Right renal pelvis (tissue), 4 donors: ENCODE results near the gene MRPL34. TPM values are rescaled to one million over a fixed set of nuclear protein-coding genes. Genes with fewer than 3 reads are reported as not detected.
"Not testable (repeated sequence)": the region's sequence is repeated elsewhere in the genome, so short reads cannot be mapped to it uniquely, and the experiment has no call there.

Experiments
- DNase-seq, 4 donors: peaks; one replicate each; pipeline ENCODE4 v3.0.0-alpha.2; 2013; ENCODE audit warnings: low read depth in 4 of 4, low spot score in 3 of 4, missing footprints in 1 of 4
- polyA plus RNA-seq, 4 donors: library from polyadenylated mRNA; unstranded; fragments of 120-200 nt; gene quantifications; one replicate each; pipeline ENCODE4 v1.2.1, GENCODE V29; 2013; ENCODE audit not compliant: insufficient read length in 4 of 4

Gene MRPL34
- polyA plus RNA-seq, result 10 to 100 TPM; 47.7 to 63.3 (median 51.3) TPM

- peak; percentile 93 to 96 (median 95) for DNase-seq
These were observed at the start of gene MRPL34 for GRCh38 chr19:17305517-17306284. Gene MRPL34 (plus strand): TSS chr19:17305872. CDS start chr19:17305893, 21 bp downstream.

- no peak for DNase-seq
These were observed 49.5 kb upstream of the MRPL34 start for GRCh38 chr19:17256130-17256529.

GRCh38 chr19:17259118-17259780, 46.4 kb upstream of the MRPL34 start:
- no peak for DNase-seq

- DNase-seq, result no peak
These were observed 45.7 kb upstream of the MRPL34 start for GRCh38 chr19:17259934-17260333.

- no peak for DNase-seq
These were observed 44.8 kb upstream of the MRPL34 start for GRCh38 chr19:17260842-17261325.

GRCh38 chr19:17262557-17262956, 43.1 kb upstream of the MRPL34 start:
- no peak for DNase-seq

- DNase-seq, result no peak
These were observed 41.7 kb upstream of the MRPL34 start for GRCh38 chr19:17263712-17264640.

- DNase-seq, result no peak
These were observed 41.1 kb upstream of the MRPL34 start, which contains the start of gene USHBP1 for GRCh38 chr19:17264641-17264979. Gene USHBP1 (minus strand): TSS chr19:17264745. CDS start chr19:17264299, 446 bp downstream.

GRCh38 chr19:17266026-17266425, 39.6 kb upstream of the MRPL34 start:
- no peak for DNase-seq

- DNase-seq, result no peak
These were observed 39.1 kb upstream of the MRPL34 start for GRCh38 chr19:17266589-17266974.

GRCh38 chr19:17266975-17267788, 38.5 kb upstream of the MRPL34 start, which contains the start of gene BABAM1:
Gene BABAM1 (plus strand): TSS chr19:17267443. CDS start chr19:17268807, 1,364 bp downstream.
- peak; percentile 92 to 98 (median 96) for DNase-seq

- no peak for DNase-seq
These were observed 36.9 kb upstream of the MRPL34 start for GRCh38 chr19:17268754-17269153.

- DNase-seq, result not testable (repeated sequence)
These were observed 30.8 kb upstream of the MRPL34 start for GRCh38 chr19:17274892-17275291.

GRCh38 chr19:17275441-17276175, 30.1 kb upstream of the MRPL34 start:
- no peak for DNase-seq

- no peak for DNase-seq
These were observed 26.2 kb upstream of the MRPL34 start for GRCh38 chr19:17279436-17279835.

GRCh38 chr19:17281391-17282304, 24.0 kb upstream of the MRPL34 start, which contains the start of gene ANKLE1:
Gene ANKLE1 (plus strand): TSS chr19:17281901. CDS start chr19:17281921, 20 bp downstream.
- DNase-seq, result no peak

- peak; percentile 54 to 73 (median 66) for DNase-seq
These were observed 23.1 kb upstream of the MRPL34 start for GRCh38 chr19:17282488-17283125.
